ENCODE measurements around the gene TCF7L2.

TCF7L2 gene

DNA sequence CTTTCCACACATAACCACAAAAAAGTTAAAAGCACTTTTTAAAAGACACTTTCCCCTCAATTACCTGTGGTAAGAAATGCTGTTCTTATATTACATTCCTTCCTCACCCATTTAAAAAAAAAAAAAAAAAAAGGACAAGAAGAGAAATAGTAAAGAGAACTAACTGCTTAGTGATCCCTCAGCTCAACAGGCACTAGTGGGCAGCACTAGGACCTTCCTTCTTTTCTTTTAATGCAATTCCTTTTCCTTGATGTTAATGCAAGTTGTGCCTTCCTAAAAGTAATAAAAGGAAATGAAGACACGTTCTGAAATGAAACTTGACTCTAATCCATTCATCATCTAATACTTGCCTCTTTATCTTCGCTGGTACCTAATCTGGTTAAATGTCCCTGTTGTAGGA, 189.7 kb downstream of the TCF7L2 start:
- TF ChIP-seq, protein P1, sequence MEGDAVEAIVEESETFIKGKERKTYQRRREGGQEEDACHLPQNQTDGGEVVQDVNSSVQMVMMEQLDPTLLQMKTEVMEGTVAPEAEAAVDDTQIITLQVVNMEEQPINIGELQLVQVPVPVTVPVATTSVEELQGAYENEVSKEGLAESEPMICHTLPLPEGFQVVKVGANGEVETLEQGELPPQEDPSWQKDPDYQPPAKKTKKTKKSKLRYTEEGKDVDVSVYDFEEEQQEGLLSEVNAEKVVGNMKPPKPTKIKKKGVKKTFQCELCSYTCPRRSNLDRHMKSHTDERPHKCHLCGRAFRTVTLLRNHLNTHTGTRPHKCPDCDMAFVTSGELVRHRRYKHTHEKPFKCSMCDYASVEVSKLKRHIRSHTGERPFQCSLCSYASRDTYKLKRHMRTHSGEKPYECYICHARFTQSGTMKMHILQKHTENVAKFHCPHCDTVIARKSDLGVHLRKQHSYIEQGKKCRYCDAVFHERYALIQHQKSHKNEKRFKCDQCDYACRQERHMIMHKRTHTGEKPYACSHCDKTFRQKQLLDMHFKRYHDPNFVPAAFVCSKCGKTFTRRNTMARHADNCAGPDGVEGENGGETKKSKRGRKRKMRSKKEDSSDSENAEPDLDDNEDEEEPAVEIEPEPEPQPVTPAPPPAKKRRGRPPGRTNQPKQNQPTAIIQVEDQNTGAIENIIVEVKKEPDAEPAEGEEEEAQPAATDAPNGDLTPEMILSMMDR (conservative IDR thresholded peaks at IDR 0.05), result peak; percentile 60

DNA sequence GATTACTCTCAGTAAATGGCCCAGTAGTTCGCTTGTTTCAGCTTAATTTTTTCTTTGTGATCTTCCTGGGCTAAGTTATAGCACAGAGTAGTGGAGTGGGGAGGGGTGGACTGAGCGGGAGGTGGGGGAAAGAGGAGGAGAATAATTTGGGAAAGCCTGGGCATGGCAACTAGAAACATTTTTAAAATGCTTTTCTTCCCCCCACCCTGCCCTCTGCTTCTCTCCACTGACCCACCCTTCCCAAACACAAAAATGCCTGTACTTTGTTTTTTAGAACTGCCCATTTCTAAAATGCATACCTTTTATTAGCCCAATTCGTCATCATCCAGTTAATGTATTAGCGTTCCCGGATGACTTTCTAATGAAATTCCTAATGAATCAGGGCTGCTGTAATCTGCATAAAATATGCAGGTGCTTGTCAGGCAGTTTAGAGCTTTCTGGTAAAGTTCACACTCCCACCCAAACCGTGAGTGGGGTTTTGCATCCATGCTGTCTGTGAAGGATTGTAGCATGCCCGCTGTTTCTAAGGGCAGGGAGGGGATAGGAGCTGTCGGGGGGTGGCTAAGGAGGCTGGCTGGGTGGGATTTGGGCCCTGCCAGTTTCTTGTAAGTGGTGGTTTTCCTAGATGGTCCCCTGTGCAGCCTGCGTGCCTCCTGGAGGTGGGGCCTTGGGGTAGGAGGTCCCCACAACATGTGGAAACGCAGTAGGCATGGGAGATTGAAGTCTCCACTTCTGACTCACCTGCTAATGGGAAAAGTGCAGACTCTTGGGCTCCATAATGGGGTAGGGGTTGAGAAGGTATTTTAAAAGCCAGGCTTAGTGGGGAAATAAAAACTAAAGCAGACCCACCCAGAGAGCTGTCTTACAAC, 190.3 kb downstream of the TCF7L2 start:
- TF ChIP-seq, protein P1 (conservative IDR thresholded peaks at IDR 0.05), result no peak
- no peak overlapping the region for H3K27ac ChIP-seq

More for the DNA sequence above, 189.7 kb downstream of the TCF7L2 start:
- no peak overlapping the region for H3K27ac ChIP-seq

DNA sequence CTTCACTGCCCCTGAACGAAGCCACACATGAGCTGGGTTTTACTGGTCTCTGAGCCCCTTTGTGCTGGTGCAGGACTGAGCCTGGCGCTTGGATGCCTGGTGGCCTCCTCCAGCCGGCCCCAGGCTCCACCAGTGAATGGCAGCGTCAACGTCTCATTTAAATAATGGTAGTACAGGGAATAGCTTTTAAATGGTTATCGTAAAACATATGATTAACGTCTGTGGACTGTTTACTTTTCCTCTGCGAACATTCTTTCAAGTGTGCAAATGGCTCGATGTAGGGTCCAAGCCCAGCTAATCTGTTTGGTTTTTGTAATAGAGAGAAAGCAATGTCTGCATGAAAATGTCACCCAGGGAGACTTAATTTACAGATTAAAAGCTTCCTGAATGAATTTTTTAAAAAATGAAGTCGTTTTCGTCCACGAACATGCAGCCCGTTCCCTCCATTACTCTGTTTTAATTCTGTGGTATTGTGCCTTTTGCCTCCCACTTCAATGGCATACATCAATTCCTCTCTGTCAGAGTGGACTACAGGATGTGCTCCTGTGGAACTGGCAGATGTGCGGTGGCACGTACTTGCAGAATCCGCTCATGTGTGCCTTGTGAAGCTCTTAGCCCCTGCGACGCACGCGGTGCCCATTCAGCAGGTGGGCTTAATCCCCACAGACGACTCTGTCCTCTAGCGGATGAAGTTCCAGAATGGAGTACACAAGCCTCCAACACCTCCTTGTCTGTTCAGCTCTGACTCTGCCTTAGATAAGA, 192.7 kb downstream of the TCF7L2 start:
- TF ChIP-seq, protein P1 (conservative IDR thresholded peaks at IDR 0.05), result no peak
- H3K27ac ChIP-seq, result no peak overlapping the region

DNA sequence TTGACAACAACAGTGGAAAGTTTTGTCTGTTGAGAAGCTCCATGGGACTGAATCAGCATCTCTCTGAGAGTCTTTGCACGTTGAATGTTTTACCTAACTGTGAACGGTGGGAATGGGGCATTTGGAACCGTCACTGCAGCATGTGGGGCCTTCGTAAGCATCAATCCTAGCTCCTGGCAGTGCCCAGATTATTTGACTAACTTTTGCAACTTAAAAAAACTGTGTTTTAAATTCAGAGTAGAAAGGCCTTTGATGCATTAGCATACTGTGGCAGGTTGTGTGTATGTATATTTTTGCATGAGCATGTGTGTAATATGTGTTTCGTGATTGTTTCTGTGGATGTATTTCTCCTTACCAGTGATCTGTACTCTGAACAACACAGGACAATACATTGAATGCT, 194.5 kb downstream of the TCF7L2 start:
- no peak overlapping the region for H3K27ac ChIP-seq
- TF ChIP-seq, protein P1 (conservative IDR thresholded peaks at IDR 0.05), result no peak

DNA sequence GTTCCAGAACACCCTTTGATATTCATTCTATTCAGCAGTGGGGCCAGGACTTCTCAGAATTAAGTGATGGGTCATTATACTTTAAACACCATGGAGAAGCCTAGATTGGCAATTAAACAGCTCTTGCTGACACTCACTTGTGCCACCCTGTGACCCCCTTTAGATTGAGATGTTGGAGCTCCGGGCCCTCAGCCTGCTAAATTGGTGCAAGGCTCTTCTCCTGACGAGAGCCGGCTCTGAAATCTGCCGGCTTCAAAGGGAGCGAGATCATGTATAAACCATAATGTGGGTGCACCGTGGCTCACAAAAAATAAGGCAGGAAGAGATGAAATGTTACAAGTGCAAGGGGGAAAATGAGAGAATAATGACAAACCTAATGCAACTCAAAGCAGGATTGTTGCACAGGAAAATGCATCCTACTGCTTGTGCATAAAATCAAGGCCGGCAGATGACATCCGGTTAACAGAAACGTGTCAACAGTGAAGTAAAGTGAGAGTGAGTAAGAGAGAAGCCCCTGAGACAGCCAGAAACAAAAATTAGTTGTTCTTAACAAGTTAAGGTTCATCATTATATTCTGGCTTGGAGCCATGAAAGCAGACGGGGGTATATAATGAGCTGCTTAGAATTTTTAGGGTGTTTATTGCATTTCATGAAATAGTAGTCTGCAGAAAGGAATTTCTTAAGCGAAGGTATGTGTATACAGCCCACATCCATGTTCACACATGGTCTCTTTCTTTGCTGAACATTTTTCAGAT, 198.2 kb downstream of the TCF7L2 start:
- TF ChIP-seq, protein P1 (conservative IDR thresholded peaks at IDR 0.05), result no peak
- no peak overlapping the region for H3K27ac ChIP-seq

DNA sequence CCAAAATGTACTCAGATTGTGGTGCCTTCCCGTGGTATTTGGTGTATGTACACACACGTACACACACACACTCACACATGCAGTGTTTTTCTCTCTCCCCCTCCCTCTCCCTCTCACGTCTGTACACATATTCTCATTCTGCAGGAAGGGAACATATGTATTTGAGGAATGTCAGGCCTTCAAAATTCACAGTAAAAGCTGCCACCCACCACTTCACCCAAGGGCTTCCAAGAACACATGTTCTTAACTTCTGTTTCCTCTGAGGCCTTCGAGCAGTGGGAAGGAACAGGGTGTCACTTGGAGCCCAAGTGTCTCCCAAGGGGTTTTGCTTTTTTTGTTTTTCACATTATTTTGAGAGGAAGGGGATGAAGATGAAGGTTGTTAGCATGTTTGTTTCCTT, 198.9 kb downstream of the TCF7L2 start:
- TF ChIP-seq, protein P1 (conservative IDR thresholded peaks at IDR 0.05), result no peak
- no peak overlapping the region for H3K27ac ChIP-seq

DNA sequence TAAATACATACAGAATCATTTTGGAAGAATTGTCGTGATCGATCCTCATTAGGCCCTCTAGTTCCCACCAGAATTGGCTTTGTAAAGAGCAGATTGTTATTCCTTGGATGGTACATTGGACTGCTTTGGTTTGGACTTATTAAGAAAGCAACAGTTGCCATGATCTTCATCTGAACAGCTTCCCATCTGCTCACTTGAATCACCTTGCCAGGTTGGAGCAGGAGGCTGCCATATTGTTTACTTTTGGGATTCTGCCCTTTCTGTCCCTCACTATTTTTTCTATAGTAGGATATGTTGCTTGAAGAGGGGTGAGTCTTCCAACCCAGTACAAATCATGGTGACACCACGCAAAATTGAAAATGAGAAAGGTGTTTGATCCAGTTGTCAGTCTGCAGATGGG, 199.6 kb downstream of the TCF7L2 start:
- TF ChIP-seq, protein P1 (conservative IDR thresholded peaks at IDR 0.05), result no peak
- no peak overlapping the region for H3K27ac ChIP-seq
